ENCODE results near the gene LRRC32.

DNA sequence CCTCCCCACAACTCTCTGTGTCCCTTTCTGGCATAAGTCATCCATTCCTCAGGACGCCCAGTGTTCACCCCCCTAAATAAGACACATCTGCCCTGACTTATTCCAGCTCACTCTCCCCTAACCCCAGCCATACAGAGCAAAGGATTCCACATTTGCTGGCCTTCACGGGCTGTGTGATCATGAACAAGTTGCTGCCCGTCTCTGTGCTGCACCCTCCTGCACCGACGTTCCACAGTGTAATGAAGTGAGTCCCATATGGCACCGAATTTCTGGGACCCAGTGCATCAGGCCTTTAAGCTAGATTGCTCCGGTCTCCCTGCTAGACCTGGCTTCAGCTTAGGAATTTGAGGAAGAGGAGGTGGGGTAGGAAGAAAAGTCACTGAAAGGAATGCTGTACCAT lies 22.4 kb upstream of the LRRC32 start:
- TF ChIP-seq, protein P1, sequence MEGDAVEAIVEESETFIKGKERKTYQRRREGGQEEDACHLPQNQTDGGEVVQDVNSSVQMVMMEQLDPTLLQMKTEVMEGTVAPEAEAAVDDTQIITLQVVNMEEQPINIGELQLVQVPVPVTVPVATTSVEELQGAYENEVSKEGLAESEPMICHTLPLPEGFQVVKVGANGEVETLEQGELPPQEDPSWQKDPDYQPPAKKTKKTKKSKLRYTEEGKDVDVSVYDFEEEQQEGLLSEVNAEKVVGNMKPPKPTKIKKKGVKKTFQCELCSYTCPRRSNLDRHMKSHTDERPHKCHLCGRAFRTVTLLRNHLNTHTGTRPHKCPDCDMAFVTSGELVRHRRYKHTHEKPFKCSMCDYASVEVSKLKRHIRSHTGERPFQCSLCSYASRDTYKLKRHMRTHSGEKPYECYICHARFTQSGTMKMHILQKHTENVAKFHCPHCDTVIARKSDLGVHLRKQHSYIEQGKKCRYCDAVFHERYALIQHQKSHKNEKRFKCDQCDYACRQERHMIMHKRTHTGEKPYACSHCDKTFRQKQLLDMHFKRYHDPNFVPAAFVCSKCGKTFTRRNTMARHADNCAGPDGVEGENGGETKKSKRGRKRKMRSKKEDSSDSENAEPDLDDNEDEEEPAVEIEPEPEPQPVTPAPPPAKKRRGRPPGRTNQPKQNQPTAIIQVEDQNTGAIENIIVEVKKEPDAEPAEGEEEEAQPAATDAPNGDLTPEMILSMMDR (conservative IDR thresholded peaks at IDR 0.05; ENCODE audit: low read depth in 2 of 2), result no peak
- TF ChIP-seq, protein P2, sequence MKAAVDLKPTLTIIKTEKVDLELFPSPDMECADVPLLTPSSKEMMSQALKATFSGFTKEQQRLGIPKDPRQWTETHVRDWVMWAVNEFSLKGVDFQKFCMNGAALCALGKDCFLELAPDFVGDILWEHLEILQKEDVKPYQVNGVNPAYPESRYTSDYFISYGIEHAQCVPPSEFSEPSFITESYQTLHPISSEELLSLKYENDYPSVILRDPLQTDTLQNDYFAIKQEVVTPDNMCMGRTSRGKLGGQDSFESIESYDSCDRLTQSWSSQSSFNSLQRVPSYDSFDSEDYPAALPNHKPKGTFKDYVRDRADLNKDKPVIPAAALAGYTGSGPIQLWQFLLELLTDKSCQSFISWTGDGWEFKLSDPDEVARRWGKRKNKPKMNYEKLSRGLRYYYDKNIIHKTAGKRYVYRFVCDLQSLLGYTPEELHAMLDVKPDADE (IDR thresholded peaks at IDR 0.05), result no peak
- TF ChIP-seq EZH2 (IDR thresholded peaks at IDR 0.05; ENCODE audit: low read depth, unreplicated experiment), result no peak
- no peak for TF ChIP-seq EZH2phosphoT487 (IDR thresholded peaks at IDR 0.05; ENCODE audit: unreplicated experiment)
- TF ChIP-seq, protein P3, sequence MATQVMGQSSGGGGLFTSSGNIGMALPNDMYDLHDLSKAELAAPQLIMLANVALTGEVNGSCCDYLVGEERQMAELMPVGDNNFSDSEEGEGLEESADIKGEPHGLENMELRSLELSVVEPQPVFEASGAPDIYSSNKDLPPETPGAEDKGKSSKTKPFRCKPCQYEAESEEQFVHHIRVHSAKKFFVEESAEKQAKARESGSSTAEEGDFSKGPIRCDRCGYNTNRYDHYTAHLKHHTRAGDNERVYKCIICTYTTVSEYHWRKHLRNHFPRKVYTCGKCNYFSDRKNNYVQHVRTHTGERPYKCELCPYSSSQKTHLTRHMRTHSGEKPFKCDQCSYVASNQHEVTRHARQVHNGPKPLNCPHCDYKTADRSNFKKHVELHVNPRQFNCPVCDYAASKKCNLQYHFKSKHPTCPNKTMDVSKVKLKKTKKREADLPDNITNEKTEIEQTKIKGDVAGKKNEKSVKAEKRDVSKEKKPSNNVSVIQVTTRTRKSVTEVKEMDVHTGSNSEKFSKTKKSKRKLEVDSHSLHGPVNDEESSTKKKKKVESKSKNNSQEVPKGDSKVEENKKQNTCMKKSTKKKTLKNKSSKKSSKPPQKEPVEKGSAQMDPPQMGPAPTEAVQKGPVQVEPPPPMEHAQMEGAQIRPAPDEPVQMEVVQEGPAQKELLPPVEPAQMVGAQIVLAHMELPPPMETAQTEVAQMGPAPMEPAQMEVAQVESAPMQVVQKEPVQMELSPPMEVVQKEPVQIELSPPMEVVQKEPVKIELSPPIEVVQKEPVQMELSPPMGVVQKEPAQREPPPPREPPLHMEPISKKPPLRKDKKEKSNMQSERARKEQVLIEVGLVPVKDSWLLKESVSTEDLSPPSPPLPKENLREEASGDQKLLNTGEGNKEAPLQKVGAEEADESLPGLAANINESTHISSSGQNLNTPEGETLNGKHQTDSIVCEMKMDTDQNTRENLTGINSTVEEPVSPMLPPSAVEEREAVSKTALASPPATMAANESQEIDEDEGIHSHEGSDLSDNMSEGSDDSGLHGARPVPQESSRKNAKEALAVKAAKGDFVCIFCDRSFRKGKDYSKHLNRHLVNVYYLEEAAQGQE (IDR thresholded peaks at IDR 0.05; ENCODE audit: unreplicated experiment), result no peak
- TF ChIP-seq POLR2AphosphoS5 (IDR thresholded peaks at IDR 0.05; ENCODE audit: low read depth), result no peak
- no peak for TF ChIP-seq JUNB (IDR thresholded peaks at IDR 0.05; ENCODE audit: unreplicated experiment)
- TF ChIP-seq ZNF114 (CRISPR knock-in tag; IDR thresholded peaks at IDR 0.05), result no peak
- no peak for TF ChIP-seq CREB1 (CRISPR knock-in tag; IDR thresholded peaks at IDR 0.05; ENCODE audit: low read depth)
